ENCODE data around the gene AMZ2. TPM values are rescaled to one million over a fixed set of nuclear protein-coding genes. Genes with fewer than 3 reads are reported as not detected.
"Not testable (repeated sequence)": the region's sequence is repeated elsewhere in the genome, so short reads cannot be mapped to it uniquely, and the experiment has no call there.

AMZ2 gene
- polyA plus RNA-seq, 1 donor (not counting 4 experiments of a cell fraction or from before 2014, with no cell fraction given), result 123 TPM

- peaks cover 3 to 13% of the 10 kb centered on the region in 2 experiments for H3K36me3 ChIP-seq (ENCODE audit: control insufficient read depth in 2 of 2, extremely low read depth in 1 of 2, insufficient read depth in 2 of 2, low read length in 2 of 2)
- H2AFZ ChIP-seq (ENCODE audit: control insufficient read depth, low read length), result no peak overlapping the region
- no peak for TF ChIP-seq CTCF (optimal IDR thresholded peaks at IDR 0.05 in 1 of 3, IDR thresholded peaks at IDR 0.05 in 1 of 3, conservative IDR thresholded peaks at IDR 0.05 in 1 of 3; ENCODE audit: extremely low read depth in 1 of 3, insufficient read depth in 2 of 3, low read length in 3 of 3)
- H3K27me3 ChIP-seq (ENCODE audit: control insufficient read depth, extremely low read depth, insufficient read depth, low read length), result no peaks in the 10 kb centered on the region
- H3K4me3 ChIP-seq (ENCODE audit: control insufficient read depth in 2 of 3, extremely low read depth in 1 of 3, insufficient read depth in 2 of 3, low read depth in 1 of 3, low read length in 3 of 3), result no peak overlapping the region
- no peaks in the 10 kb centered on the region for H4K20me1 ChIP-seq (ENCODE audit: control insufficient read depth, extremely low read depth, insufficient read depth, low read length)
- FAIRE-seq (no peak), DNase-seq (ENCODE audit: low read depth, low spot score) (no peak)
- no peaks in the 10 kb centered on the region for H3K9me1 ChIP-seq (ENCODE audit: control insufficient read depth, extremely low read depth, insufficient read depth, low read length)
- no peak overlapping the region for H3K9ac ChIP-seq (ENCODE audit: control insufficient read depth, extremely low read depth, insufficient read depth, low read length)
- no peak overlapping the region for H3K27ac ChIP-seq (ENCODE audit: control insufficient read depth, insufficient read depth, low read length)
- H3K4me1 ChIP-seq (ENCODE audit: control insufficient read depth, extremely low read depth, insufficient read depth, low read length), result peaks cover 3% of the 10 kb centered on the region
- H3K4me2 ChIP-seq (ENCODE audit: control insufficient read depth, extremely low read depth, insufficient read depth, low read depth, low read length), result no peak overlapping the region
- no peaks in the 10 kb centered on the region for H3K79me2 ChIP-seq (ENCODE audit: control insufficient read depth, insufficient read depth, low read length)
- no peaks in the 10 kb centered on the region for H3K9me3 ChIP-seq (ENCODE audit: control insufficient read depth, low read depth, low read length)
- dilution Hi-C loops (cut with MboI; ENCODE audit: extremely low pct_ligation_motif_present, low sequenced_read_pairs), result no loop called here
Measured at GRCh38 chr17:68257934-68258333, 10.1 kb downstream of the AMZ2 start.

- H3K4me1 ChIP-seq (ENCODE audit: control insufficient read depth, extremely low read depth, insufficient read depth, low read length); H3K27me3 ChIP-seq (ENCODE audit: control insufficient read depth, extremely low read depth, insufficient read depth, low read length); DNase-seq (ENCODE audit: low read depth, low spot score); H3K9me3 ChIP-seq (ENCODE audit: control insufficient read depth, low read depth, low read length); dilution Hi-C loops (cut with MboI; ENCODE audit: extremely low pct_ligation_motif_present, low sequenced_read_pairs); H3K79me2 ChIP-seq (ENCODE audit: control insufficient read depth, insufficient read depth, low read length); H4K20me1 ChIP-seq (ENCODE audit: control insufficient read depth, extremely low read depth, insufficient read depth, low read length); H3K9me1 ChIP-seq (ENCODE audit: control insufficient read depth, extremely low read depth, insufficient read depth, low read length); H3K27ac ChIP-seq (ENCODE audit: control insufficient read depth, insufficient read depth, low read length): not testable (repeated sequence)
- Histone ChIP-seq H3K4me3 (ENCODE audit: control insufficient read depth in 2 of 3, extremely low read depth in 1 of 3, insufficient read depth in 2 of 3, low read depth in 1 of 3, low read length in 3 of 3) (peak overlapping the region in 1 of 3 experiments; percentile 33), H3K9ac (ENCODE audit: control insufficient read depth, extremely low read depth, insufficient read depth, low read length) (peak overlapping the region; percentile 15), H3K36me3 (ENCODE audit: control insufficient read depth in 2 of 2, extremely low read depth in 1 of 2, insufficient read depth in 2 of 2, low read length in 2 of 2) (peaks cover 3 to 12% of the 10 kb centered on the region in 2 experiments), H2AFZ (ENCODE audit: control insufficient read depth, low read length) (peak overlapping the region; percentile 59), H3K4me2 (ENCODE audit: control insufficient read depth, extremely low read depth, insufficient read depth, low read depth, low read length) (peak overlapping the region; percentile 60)
- FAIRE-seq, result peak; percentile 46
Measured at GRCh38 chr17:68258890-68259647, 11.2 kb downstream of the AMZ2 start.

GRCh38 chr17:68259648-68259951 is 11.8 kb downstream of the AMZ2 start:
- H3K4me2 ChIP-seq (ENCODE audit: control insufficient read depth, extremely low read depth, insufficient read depth, low read depth, low read length); H3K9me3 ChIP-seq (ENCODE audit: control insufficient read depth, low read depth, low read length); H4K20me1 ChIP-seq (ENCODE audit: control insufficient read depth, extremely low read depth, insufficient read depth, low read length); H3K27me3 ChIP-seq (ENCODE audit: control insufficient read depth, extremely low read depth, insufficient read depth, low read length); DNase-seq (ENCODE audit: low read depth, low spot score); FAIRE-seq; H3K9ac ChIP-seq (ENCODE audit: control insufficient read depth, extremely low read depth, insufficient read depth, low read length); dilution Hi-C loops (cut with MboI; ENCODE audit: extremely low pct_ligation_motif_present, low sequenced_read_pairs); H3K4me3 ChIP-seq (ENCODE audit: control insufficient read depth in 2 of 3, extremely low read depth in 1 of 3, insufficient read depth in 2 of 3, low read depth in 1 of 3, low read length in 3 of 3); H2AFZ ChIP-seq (ENCODE audit: control insufficient read depth, low read length); H3K79me2 ChIP-seq (ENCODE audit: control insufficient read depth, insufficient read depth, low read length); H3K36me3 ChIP-seq (ENCODE audit: control insufficient read depth in 2 of 2, extremely low read depth in 1 of 2, insufficient read depth in 2 of 2, low read length in 2 of 2); H3K9me1 ChIP-seq (ENCODE audit: control insufficient read depth, extremely low read depth, insufficient read depth, low read length); H3K27ac ChIP-seq (ENCODE audit: control insufficient read depth, insufficient read depth, low read length); H3K4me1 ChIP-seq (ENCODE audit: control insufficient read depth, extremely low read depth, insufficient read depth, low read length): not testable (repeated sequence)
